Thyroid gland (tissue), 4 donors: ENCODE data around the gene ABL2. TPM values are rescaled to one million over a fixed set of nuclear protein-coding genes. Genes with fewer than 3 reads are reported as not detected.
"Not testable (repeated sequence)": the region's sequence is repeated elsewhere in the genome, so short reads cannot be mapped to it uniquely, and the experiment has no call there.

Experiments
- DNase-seq, 2 donors: peaks; one replicate each; pipeline ENCODE4 v3.0.0-alpha.2; 2019
- H3K27ac ChIP-seq, 3 donors: fragments of 200-600 bp; sonication (generic); 1 replicate in 2 of 3; 2 replicates in 1 of 3; pipeline ENCODE4 v1.5.1; 2016 to 2019; ENCODE audit warnings: mild to moderate bottlenecking in 1 of 3, moderate library complexity in 1 of 3
- H3K27me3 ChIP-seq: fragments of 200-600 bp; sonication (generic); one replicate; pipeline ENCODE4 v1.5.1; 2019
- H3K36me3 ChIP-seq, 2 donors: fragments of 200-600 bp; sonication (generic); one replicate each; pipeline ENCODE4 v1.5.1; 2016 to 2019
- H3K4me1 ChIP-seq, 2 donors: fragments of 200-600 bp; sonication (generic); one replicate each; pipeline ENCODE4 v1.5.1; 2017 to 2019
- H3K4me3 ChIP-seq, 3 donors: fragments of 200-600 bp; sonication (generic); replicated peaks in 1 of 3; 1 replicate in 2 of 3; 2 replicates in 1 of 3; pipeline ENCODE4 v1.5.1; 2016; ENCODE audit warnings: mild to moderate bottlenecking in 1 of 3
- H3K9me3 ChIP-seq: fragments of 200-600 bp; sonication (generic); one replicate; pipeline ENCODE4 v1.5.1; 2017
- POLR2A ChIP-seq, 2 donors: fragments of 450-650 bp; IDR thresholded peaks; one replicate each; pipeline ENCODE4 v1.6.1; 2017; ENCODE audit warnings: antibody characterized with exemption in 2 of 2, mild to moderate bottlenecking in 2 of 2, moderate library complexity in 1 of 2
- WGBS, 2 donors: methylation state at CpG; one replicate each; pipeline ENCODE4 v1.1.5; 2017; 5-methylcytosine and 5-hydroxymethylcytosine counted together
- intact Hi-C: fragments of 100-400 bp; cut with DNase I; formaldehyde crosslinking; loops from one replicate; pipeline ENCODE4 v1.15.1; 2023
- total RNA-seq, 4 donors: library from RNA; depleted of rRNA; stranded (reverse); fragments of >200 nt; gene quantifications; one replicate each; pipeline ENCODE4 v1.2.3, GENCODE V29; 2016
- TF ChIP-seq, protein P1 (sequence below), 6 experiments: fragments of 200-600 bp in 3 of 6; fragments of 450-650 bp in 3 of 6; sonication (generic) in 3 of 6; IDR thresholded peaks; one replicate each; pipeline ENCODE4 v1.5.1; 2016 to 2019; ENCODE audit warnings: antibody characterized with exemption in 6 of 6, mild to moderate bottlenecking in 2 of 6, inconsistent platforms in 1 of 6, moderate library complexity in 1 of 6

ABL2 gene
- total RNA-seq, 4 donors from 2014 or later: 11.8 to 21.2 (median 18.9) TPM

DNA sequence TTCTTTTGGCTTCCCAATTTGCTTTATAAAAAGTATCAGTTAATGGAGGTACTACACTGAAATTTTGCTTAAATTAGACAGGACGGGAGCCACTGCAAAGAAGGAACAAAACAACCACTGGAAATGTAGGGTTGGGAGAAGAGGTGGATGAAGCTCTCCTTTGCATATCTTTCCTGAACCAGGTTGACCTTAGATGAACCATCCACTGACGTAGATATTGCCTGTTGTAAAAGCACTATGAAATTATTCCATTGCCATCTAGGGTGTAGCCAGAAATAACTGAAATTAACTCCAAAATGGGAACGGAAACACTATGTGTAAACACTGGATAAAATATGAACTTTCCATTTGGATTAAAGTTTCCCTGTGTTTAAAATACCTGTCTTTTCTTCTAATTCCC is 1.2 kb upstream of the ABL2 start:
- H3K27ac ChIP-seq: no peak overlapping the region
- H3K4me3 ChIP-seq: no peak overlapping the region
- intact Hi-C loops: no loop called here

DNA sequence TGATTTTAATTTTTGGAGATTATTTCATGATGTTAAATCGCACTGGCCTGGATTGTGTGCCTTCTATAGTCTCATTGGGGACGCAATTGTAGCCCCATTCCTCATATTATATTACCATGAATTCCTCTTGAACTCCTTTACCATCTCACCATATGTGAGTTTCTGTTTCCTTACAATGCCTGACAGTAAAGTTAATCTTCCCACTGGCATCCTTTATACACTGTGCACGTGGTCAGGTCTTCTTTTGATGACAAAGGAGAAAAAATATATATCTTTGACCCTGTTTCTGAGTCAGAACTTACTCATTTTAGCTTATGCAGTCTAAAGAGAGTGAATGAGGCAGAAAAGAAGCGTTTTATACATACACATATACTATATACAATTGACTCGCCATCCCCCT is 774 bp upstream of the ABL2 start:
- intact Hi-C loops: no loop called here

More for the DNA sequence above, 1.2 kb upstream of the ABL2 start:
- TF ChIP-seq POLR2A (IDR thresholded peaks at IDR 0.05): no peak
- TF ChIP-seq, protein P1, sequence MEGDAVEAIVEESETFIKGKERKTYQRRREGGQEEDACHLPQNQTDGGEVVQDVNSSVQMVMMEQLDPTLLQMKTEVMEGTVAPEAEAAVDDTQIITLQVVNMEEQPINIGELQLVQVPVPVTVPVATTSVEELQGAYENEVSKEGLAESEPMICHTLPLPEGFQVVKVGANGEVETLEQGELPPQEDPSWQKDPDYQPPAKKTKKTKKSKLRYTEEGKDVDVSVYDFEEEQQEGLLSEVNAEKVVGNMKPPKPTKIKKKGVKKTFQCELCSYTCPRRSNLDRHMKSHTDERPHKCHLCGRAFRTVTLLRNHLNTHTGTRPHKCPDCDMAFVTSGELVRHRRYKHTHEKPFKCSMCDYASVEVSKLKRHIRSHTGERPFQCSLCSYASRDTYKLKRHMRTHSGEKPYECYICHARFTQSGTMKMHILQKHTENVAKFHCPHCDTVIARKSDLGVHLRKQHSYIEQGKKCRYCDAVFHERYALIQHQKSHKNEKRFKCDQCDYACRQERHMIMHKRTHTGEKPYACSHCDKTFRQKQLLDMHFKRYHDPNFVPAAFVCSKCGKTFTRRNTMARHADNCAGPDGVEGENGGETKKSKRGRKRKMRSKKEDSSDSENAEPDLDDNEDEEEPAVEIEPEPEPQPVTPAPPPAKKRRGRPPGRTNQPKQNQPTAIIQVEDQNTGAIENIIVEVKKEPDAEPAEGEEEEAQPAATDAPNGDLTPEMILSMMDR (IDR thresholded peaks at IDR 0.05): no peak
- H3K4me1 ChIP-seq: no peaks in the 10 kb centered on the region
- H3K36me3 ChIP-seq: no peaks in the 10 kb centered on the region
- no peak for DNase-seq
- H3K9me3 ChIP-seq: no peaks in the 10 kb centered on the region
- H3K27me3 ChIP-seq: no peaks in the 10 kb centered on the region
- WGBS, 2 donors: 65 to 66% methylated on average over 3 of the region's 3 CpGs

DNA sequence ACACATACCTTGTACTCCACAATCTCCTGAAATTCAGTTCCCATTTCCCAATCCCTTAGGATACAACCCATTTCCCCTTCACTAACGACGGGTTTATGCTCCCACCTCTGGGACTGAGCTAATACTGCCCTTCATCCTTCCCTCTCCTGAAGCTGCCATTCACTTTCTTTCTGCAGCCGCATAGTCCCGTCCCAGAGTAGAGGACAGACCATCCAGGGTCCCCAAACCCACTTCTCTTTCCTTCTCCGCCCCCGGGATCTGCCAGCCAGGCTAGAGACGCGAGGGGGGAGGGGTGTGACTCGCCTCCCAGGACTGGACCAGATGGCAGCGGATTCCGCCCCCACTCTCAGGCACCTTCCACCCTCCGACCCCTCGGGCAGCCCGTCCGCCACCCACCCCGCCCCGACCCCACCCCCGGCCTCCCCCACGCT is 679 bp downstream of the ABL2 start:
- TF ChIP-seq POLR2A (IDR thresholded peaks at IDR 0.05): no peak
- TF ChIP-seq, protein P1 (IDR thresholded peaks at IDR 0.05): no peak
- intact Hi-C loops: no loop called here
- Histone ChIP-seq H3K9me3 (no peaks in the 10 kb centered on the region), H3K27ac (peak overlapping the region in 2 of 3 donors; percentile 86 to 89), H3K4me1 (no peaks in the 10 kb centered on the region), H3K27me3 (no peaks in the 10 kb centered on the region), H3K4me3 (peak overlapping the region in 2 of 3 donors; percentile 97), H3K36me3 (no peaks in the 10 kb centered on the region)
- peak; percentile 54 to 59 for DNase-seq
- 1 to 2% methylated on average over 14 to 17 of the region's 19 CpGs for WGBS, 2 donors

More for the DNA sequence above, 774 bp upstream of the ABL2 start:
- Histone ChIP-seq H3K9me3 (no peaks in the 10 kb centered on the region), H3K36me3 (no peaks in the 10 kb centered on the region), H3K27ac (peak overlapping the region in 1 of 3 donors; percentile 86), H3K27me3 (no peaks in the 10 kb centered on the region), H3K4me1 (no peaks in the 10 kb centered on the region), H3K4me3 (peak overlapping the region in 1 of 3 donors; percentile 97)
- no peak for DNase-seq
- TF ChIP-seq, protein P1 (IDR thresholded peaks at IDR 0.05): no peak
- no peak for TF ChIP-seq POLR2A (IDR thresholded peaks at IDR 0.05)
- WGBS, 2 donors: 63% methylated on average over 5 of the region's 5 CpGs

DNA sequence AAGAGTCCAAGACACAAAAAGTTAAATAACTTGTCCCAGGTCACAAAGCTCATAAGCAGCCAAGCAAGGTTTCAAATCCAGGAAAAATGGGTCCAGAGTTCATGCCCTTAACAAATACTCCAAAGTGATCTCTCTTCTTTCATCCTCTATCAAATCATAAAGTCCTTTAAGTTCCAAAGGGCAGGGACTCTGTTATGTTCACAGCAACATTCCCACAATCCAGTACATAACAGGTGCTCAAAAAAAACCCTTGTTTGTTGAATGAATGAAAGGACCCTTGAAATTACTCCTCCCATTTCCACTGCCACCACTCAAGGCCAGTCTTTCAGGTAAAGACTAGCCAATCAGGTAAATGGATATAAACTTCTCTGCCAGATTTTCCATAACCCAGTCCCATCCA is 2.7 kb downstream of the ABL2 start:
- Histone ChIP-seq H3K36me3 (no peaks in the 10 kb centered on the region), H3K9me3 (no peaks in the 10 kb centered on the region), H3K27me3 (no peaks in the 10 kb centered on the region), H3K4me1 (no peaks in the 10 kb centered on the region), H3K27ac (no peak overlapping the region), H3K4me3 (no peak overlapping the region)
- intact Hi-C loops: no loop called here
- TF ChIP-seq POLR2A (IDR thresholded peaks at IDR 0.05): no peak
- TF ChIP-seq, protein P1 (IDR thresholded peaks at IDR 0.05): no peak
- DNase-seq: no peak

DNA sequence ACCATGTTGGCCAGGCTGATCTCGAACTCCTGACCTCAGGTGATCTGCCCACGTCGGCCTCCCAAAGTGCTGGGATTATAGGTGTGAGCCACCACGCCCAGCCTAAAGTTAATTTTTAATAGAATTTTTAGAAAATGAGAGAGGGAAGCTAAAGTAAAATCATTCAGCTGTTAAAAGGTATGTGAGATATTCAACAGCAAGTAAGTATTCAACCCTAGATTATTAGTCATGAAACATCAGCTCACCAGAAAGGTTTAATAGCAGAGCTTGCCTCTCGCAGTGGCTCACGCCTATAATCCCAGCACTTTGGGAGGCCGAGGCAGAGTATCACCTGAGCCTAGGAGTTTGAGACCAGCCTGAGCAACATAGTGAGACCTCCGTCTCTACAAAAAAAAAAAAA is 5.0 kb downstream of the ABL2 start:
- H3K4me3 ChIP-seq, H3K27ac ChIP-seq, H3K4me1 ChIP-seq, H3K36me3 ChIP-seq, DNase-seq, H3K9me3 ChIP-seq, H3K27me3 ChIP-seq, intact Hi-C loops: not testable (repeated sequence)
- 96 to 97% methylated on average over 8 of the region's 8 CpGs for WGBS, 2 donors

DNA sequence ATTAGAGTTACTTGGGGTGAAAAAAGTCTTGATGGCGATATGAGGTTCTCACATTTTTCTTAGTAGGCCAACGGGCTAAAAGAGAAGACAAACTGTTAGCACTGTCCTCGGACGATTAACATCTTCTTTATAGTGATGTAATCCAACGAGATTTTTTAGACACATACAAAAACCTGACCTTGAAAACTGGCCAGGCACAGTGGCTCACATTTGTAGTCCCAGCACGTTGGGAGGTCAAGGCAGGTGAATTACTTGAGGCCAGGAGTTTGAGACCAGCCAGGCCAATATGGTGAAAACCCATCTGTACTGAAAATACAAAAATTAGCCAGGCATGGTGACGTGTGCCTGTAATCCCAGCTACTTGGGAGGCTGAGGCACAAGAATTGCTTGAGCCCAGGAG is 8.4 kb downstream of the ABL2 start:
- intact Hi-C loops, H3K4me3 ChIP-seq, H3K36me3 ChIP-seq, H3K27ac ChIP-seq, H3K27me3 ChIP-seq, H3K9me3 ChIP-seq, DNase-seq: not testable (repeated sequence)
- WGBS, 2 donors: 91 to 92% methylated on average over 7 of the region's 7 CpGs
- peaks cover 2 to 11% of the 10 kb centered on the region in 2 donors for H3K4me1 ChIP-seq
